ENCODE measurements around the gene TTLL9.

DNA sequence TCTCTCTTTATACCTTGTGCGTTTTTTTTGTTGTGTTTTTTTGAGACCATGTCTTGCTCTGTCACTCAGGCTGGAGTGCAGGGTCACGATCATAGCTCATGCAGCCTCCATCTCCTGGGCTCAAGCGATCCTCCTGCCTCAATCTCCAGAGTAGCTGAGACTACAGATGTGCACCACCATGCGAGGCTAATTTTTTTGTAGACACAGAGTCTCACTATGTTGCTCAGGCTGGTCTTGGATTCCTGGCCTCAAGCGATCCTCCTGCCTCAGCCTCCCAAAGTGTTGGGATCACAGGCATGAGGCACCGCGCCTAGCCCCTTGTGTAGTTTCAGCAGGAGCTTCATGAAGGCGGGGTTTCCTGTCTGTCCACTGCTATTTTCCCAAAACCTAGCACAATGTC lies 54.1 kb downstream of the TTLL9 start:
- TF ChIP-seq, protein P1, sequence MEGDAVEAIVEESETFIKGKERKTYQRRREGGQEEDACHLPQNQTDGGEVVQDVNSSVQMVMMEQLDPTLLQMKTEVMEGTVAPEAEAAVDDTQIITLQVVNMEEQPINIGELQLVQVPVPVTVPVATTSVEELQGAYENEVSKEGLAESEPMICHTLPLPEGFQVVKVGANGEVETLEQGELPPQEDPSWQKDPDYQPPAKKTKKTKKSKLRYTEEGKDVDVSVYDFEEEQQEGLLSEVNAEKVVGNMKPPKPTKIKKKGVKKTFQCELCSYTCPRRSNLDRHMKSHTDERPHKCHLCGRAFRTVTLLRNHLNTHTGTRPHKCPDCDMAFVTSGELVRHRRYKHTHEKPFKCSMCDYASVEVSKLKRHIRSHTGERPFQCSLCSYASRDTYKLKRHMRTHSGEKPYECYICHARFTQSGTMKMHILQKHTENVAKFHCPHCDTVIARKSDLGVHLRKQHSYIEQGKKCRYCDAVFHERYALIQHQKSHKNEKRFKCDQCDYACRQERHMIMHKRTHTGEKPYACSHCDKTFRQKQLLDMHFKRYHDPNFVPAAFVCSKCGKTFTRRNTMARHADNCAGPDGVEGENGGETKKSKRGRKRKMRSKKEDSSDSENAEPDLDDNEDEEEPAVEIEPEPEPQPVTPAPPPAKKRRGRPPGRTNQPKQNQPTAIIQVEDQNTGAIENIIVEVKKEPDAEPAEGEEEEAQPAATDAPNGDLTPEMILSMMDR (IDR thresholded peaks at IDR 0.05) = no peak
- no peak for TF ChIP-seq EZH2 (IDR thresholded peaks at IDR 0.05; ENCODE audit: borderline replicate concordance, insufficient read depth, low read depth, low read length, poor library complexity, severe bottlenecking)

Measured in B cell (primary cell).